Measurements from ENCODE around the gene ZCCHC24.

- TF ChIP-seq POLR2AphosphoS5 (IDR thresholded peaks at IDR 0.05; ENCODE audit: low read depth, low read length): no peak
- TF ChIP-seq EZH2phosphoT487 (IDR thresholded peaks at IDR 0.05; ENCODE audit: borderline replicate concordance, low read depth): no peak
- no peak for TF ChIP-seq CTCF (IDR thresholded peaks at IDR 0.05)
- no peak for TF ChIP-seq EP300 (IDR thresholded peaks at IDR 0.05; ENCODE audit: borderline replicate concordance in 1 of 2, low read depth in 1 of 2, low read length in 1 of 2)
- TF ChIP-seq NRF1 (IDR thresholded peaks at IDR 0.05; ENCODE audit: low read depth, low read length): no peak
- no peak for TF ChIP-seq RXRA (IDR thresholded peaks at IDR 0.05; ENCODE audit: borderline replicate concordance, low read depth)
- no peak for TF ChIP-seq GATA2 (CRISPR knock-in tag; IDR thresholded peaks at IDR 0.05)
- TF ChIP-seq RAD21 (IDR thresholded peaks at IDR 0.05; ENCODE audit: low read length): no peak
Observed at GRCh38 chr10:79451046-79451699, 5.7 kb upstream of the ZCCHC24 start.

All from SK-N-SH (cell line).